Stomach smooth muscle (tissue), 2 donors: ENCODE measurements around the gene MAP3K6.
"Not testable (repeated sequence)": the region's sequence is repeated elsewhere in the genome, so short reads cannot be mapped to it uniquely, and the experiment has no call there.

Source experiments
- H3K27ac ChIP-seq: one replicate; pipeline ENCODE4 v1.7.0; 2013; ENCODE audit warnings: mild to moderate bottlenecking, low read length, inconsistent platforms
- H3K27me3 ChIP-seq, 2 donors: one replicate each; pipeline ENCODE4 v1.7.0; 2013; ENCODE audit warnings: low read length in 2 of 2; ENCODE audit not compliant: insufficient read depth in 2 of 2, control insufficient read depth in 1 of 2
- H3K36me3 ChIP-seq, 2 donors: one replicate each; pipeline ENCODE4 v1.7.0; 2013; ENCODE audit warnings: low read length in 2 of 2; ENCODE audit not compliant: control insufficient read depth in 2 of 2, insufficient read depth in 2 of 2
- H3K4me1 ChIP-seq: one replicate; pipeline ENCODE4 v1.7.0; 2013; ENCODE audit warnings: low read length; ENCODE audit not compliant: control insufficient read depth, insufficient read depth
- H3K4me3 ChIP-seq, 2 donors: one replicate each; pipeline ENCODE4 v1.7.0; 2013; ENCODE audit warnings: low read length in 2 of 2
- H3K9ac ChIP-seq, 2 donors: one replicate each; pipeline ENCODE4 v1.7.0; 2013; ENCODE audit warnings: low read length in 2 of 2, mild to moderate bottlenecking in 1 of 2
- H3K9me3 ChIP-seq, 2 donors: one replicate each; pipeline ENCODE4 v1.7.0; 2013; ENCODE audit warnings: low read length in 2 of 2; ENCODE audit not compliant: control insufficient read depth in 2 of 2
- donor health status: healthy.
- donor health status: Pancreatic carcinoma.

MAP3K6 gene

DNA sequence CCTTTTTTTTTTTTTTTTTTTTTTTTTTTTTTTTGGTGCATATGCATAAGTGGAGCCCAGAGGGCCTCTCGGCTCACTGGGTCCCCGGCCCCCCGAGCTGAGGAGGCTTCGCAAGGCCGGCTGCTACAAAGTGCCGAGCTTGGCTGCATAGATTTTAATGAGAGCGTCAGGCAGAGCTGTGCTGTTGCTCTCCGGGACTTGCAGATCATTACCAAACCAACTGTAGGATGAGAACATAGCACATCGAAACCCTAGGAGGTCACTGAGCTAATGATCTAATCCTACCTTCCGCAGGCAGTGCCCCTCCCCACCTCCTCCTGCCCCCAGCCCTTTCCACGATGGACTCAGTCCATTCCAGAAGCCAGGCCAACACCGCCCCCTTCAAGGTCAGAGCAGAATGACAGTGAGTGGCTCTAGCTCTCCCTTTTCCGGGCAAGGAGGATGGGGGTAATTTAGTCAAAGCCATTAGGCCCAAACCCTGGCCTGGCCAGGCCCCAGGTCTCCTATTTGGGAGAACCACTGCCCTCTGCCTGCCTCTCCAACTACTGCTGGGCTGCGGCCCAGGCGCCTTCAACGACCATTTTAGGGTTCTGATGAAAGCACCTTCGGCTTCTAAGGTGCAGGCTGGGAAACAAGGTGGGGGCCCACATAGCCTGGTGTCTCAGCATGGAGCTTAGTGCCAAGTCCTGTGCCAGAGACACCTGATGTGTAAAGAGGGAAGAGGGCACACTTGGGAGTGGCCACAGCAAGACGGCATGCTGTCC is 39.0 kb upstream of the MAP3K6 start:
- Histone ChIP-seq H3K4me1 (peaks cover 56% of the 10 kb centered on the region), H3K36me3 (peaks cover 27 to 29% of the 10 kb centered on the region in 2 donors), H3K27ac (peak overlapping the region; percentile 81), H3K9ac (peak overlapping the region; percentile 1 to 13)
- H3K27me3 ChIP-seq, H3K4me3 ChIP-seq, H3K9me3 ChIP-seq: not testable (repeated sequence)

DNA sequence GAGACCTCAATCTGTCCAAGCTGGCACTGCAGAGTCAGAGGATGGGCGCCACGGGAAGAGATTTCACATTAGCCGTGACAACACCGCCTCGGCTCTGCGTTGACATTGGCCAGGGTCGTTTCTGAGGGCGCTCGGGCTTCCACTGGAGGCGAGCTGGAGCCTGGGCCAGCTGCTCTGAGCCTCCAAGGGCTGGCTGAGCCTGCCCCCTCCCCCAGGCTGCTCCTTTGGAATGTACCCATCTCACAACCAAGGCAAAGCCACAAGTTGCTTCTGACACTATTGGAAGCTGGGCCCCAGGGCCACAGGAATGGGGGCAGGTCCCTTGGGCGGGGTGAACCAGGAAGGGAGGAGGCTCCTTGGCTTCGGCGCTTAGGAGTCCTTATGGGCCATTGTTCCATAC is 38.3 kb upstream of the MAP3K6 start:
- H3K27me3 ChIP-seq = no peaks in the 10 kb centered on the region
- H3K9ac ChIP-seq = peak overlapping the region in 1 of 2 donors; percentile 13
- no peak overlapping the region for H3K4me3 ChIP-seq
- H3K27ac ChIP-seq = peak overlapping the region; percentile 81
- H3K36me3 ChIP-seq = peaks cover 20 to 22% of the 10 kb centered on the region in 2 donors
- no peaks in the 10 kb centered on the region for H3K9me3 ChIP-seq
- H3K4me1 ChIP-seq = peaks cover 58% of the 10 kb centered on the region

DNA sequence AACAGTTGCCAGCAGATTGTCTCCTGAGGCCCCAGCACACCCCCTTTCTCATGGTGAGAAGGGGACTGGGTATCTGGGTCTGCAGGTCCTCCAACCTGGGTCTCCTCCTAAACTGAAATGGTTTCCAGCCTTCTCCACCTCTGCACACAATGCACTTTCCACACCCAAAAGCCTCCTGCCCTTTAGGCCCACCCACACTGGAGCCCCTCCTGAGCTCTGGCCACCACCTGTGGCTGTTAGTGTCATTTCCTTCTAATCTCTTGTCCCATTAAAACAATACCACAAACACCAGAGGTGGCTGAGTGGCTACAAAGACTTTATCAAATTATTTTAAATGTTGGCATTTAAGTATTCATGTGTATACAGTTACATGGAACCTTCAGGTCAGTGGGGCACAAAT is 37.2 kb upstream of the MAP3K6 start:
- Histone ChIP-seq H3K4me3 (peak overlapping the region in 1 of 2 donors; percentile 47), H3K4me1 (peaks cover 63% of the 10 kb centered on the region)

DNA sequence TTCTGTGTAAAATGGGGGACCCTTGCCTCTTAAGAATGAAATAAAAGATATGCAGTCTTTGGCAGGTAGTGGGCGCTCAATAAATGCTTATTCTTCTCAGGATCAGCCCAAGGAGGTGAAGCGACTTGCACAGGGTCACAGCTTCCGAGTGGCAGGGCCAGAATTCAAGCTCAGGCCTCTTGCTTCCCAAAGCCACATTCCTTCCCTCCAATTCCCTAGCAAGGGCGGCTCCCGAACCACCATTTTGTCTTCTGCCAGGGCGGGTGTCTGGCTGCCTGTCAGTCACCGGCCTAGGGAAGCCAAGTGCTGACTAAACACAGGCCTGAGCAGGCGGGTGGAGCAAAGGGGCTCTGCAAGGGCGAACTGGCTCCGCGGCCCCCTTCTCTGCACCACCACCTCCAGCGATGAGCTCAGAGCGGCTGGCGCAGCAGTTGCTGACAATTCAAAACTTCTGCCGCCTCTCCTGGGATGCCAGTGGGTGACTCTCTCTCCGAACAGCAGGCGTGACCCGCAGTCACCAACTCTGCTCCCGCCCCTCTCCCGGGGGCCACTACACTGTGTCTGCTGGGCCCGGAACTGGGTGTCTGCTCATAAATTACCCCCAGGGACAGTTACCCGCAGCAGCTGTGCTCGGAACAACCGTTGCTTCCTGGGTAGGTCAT is 36.4 kb upstream of the MAP3K6 start:
- peak overlapping the region in 1 of 2 donors; percentile 47 for H3K4me3 ChIP-seq
- peak overlapping the region; percentile 18 to 42 for H3K9ac ChIP-seq
- peaks cover 0 to 3% of the 10 kb centered on the region in 2 donors for H3K27me3 ChIP-seq
- peaks cover 63% of the 10 kb centered on the region for H3K4me1 ChIP-seq
- peak overlapping the region; percentile 81 for H3K27ac ChIP-seq
- peaks cover 11 to 13% of the 10 kb centered on the region in 2 donors for H3K36me3 ChIP-seq
- H3K9me3 ChIP-seq = no peaks in the 10 kb centered on the region

More for the DNA sequence above, 37.2 kb upstream of the MAP3K6 start:
- no peaks in the 10 kb centered on the region for H3K9me3 ChIP-seq
- peak overlapping the region in 1 of 2 donors; percentile 18 for H3K9ac ChIP-seq
- no peaks in the 10 kb centered on the region for H3K27me3 ChIP-seq
- H3K27ac ChIP-seq = peak overlapping the region; percentile 81
- H3K36me3 ChIP-seq = peaks cover 17 to 21% of the 10 kb centered on the region in 2 donors

DNA sequence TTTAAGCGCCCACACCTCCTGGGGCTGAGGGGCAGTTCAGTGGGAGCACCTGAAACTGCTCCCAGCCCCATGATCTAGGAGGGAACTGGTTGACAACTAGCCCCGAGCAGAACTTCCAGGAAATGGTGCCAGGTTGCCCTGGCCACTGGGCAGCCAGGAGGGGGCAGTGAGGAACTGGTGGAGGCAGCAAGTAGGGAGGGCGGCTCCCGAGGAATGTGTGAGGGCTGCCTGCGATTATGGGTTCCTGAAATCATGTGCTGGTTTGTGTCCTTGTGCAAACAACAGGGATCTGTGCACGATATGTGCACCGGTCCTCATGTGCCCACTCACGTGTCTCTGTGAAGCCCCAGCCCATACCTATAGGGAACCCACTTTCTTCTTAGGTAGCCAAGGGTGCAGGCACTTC is 35.6 kb upstream of the MAP3K6 start:
- peak overlapping the region in 1 of 2 donors; percentile 23 for H3K9ac ChIP-seq
- peak overlapping the region in 1 of 2 donors; percentile 15 for H3K4me3 ChIP-seq
- peak overlapping the region; percentile 81 for H3K27ac ChIP-seq
- H3K27me3 ChIP-seq = peaks cover 0 to 3% of the 10 kb centered on the region in 2 donors
- no peaks in the 10 kb centered on the region for H3K9me3 ChIP-seq
- peaks cover 63% of the 10 kb centered on the region for H3K4me1 ChIP-seq
- peaks cover 3 to 7% of the 10 kb centered on the region in 2 donors for H3K36me3 ChIP-seq

DNA sequence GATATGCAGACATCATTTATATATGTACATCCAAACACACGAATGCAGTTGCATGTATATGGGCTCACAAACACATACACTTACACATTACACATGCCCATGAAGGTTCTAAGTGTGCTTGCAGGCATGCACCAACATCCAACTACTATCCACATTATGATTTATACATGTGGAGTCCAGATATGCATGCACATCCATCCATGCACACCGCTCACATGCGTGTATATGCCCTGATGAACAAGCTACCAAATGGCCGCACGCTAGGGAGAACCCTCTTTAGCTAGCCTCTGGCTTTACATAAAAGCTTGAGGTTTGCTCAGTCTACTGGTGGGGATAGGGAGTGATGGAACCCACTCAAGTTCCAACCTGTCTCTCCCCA is 34.2 kb upstream of the MAP3K6 start:
- H3K27me3 ChIP-seq = peaks cover 0 to 3% of the 10 kb centered on the region in 2 donors
- no peak overlapping the region for H3K4me3 ChIP-seq
- H3K36me3 ChIP-seq = no peaks in the 10 kb centered on the region
- H3K27ac ChIP-seq = no peak overlapping the region
- H3K9ac ChIP-seq = no peak overlapping the region
- peaks cover 53% of the 10 kb centered on the region for H3K4me1 ChIP-seq
- no peaks in the 10 kb centered on the region for H3K9me3 ChIP-seq

DNA sequence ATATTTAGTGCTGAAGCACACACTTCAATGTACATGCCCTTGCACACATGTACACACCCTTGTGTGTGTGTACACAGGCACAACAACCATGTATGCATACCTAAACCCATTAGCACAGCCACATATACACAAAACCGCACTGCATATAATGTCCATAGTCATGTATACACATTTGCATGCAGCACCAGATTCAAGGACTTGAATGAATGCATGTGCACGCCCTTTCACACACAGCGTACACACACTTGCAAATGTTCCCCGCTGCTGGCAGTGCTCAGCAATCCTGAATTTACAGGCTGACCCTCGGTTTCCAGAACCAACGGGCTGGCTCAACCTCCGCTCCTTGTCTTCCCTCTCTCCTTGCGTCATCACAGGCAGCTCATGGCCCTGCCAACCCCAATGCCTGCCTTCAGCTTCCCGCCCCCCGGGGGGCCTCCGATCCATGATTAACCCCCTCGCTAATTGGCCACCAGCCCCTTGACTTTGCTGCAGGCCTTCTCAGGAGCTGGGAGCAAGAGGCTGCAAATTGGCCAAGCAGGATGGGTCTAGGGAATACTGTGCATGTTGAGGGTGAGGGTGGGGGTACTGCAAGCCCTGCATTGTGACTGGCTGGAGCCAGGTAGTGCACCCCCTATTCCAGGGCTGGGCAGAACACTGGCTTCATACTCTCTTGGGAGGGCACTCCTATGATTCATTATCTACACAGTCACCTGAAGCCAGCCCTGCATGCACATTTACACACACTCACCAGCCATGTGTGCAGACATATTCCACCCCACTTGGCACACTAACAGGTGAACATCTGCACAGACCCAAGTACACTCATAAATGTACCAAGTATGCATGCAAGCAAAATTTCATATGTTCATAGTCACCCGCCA is 33.6 kb upstream of the MAP3K6 start:
- no peaks in the 10 kb centered on the region for H3K36me3 ChIP-seq
- H3K27me3 ChIP-seq = peaks cover 0 to 3% of the 10 kb centered on the region in 2 donors
- H3K9ac ChIP-seq = no peak overlapping the region
- no peak overlapping the region for H3K4me3 ChIP-seq
- peaks cover 47% of the 10 kb centered on the region for H3K4me1 ChIP-seq
- no peaks in the 10 kb centered on the region for H3K9me3 ChIP-seq
- H3K27ac ChIP-seq = no peak overlapping the region

DNA sequence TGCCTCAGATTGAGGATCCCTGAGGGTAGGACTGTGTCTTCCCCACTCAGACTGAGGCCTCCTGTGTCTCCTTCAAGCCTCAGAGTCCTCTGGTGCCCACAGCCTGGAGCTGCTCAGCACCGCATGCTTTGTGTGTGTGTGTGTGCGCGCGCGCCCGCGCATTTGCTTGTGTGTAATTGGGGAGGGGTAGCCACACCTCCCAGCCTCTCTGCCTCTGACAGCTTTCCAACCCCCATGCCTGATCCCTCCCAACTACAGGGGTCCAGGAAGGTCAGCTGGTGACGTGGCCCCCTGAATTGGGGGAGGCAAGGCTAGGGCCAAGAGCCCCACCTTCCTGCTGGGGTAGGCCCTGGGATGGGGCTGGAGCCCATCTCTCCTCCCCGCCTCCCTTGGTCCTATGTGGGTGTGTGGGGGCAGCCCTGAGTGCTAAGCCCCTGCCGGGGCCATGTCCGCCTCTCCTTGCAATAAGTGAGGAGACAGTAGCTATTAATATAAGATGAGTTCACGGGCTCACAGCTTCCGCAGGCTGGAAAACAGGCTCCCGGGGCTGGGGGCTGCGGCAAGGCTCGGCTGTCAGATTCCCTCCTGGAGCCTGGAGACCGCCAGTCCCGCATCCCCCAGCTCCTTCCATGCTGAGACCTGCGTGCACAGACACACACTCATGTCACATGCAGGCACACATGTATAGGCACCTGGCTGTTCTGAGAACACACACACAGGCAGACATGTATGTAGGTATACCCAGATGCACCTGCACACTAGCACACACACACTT is 32.7 kb upstream of the MAP3K6 start:
- H3K4me3 ChIP-seq = no peak overlapping the region
- peaks cover 0 to 3% of the 10 kb centered on the region in 2 donors for H3K27me3 ChIP-seq
- no peaks in the 10 kb centered on the region for H3K36me3 ChIP-seq
- H3K4me1 ChIP-seq = peaks cover 40% of the 10 kb centered on the region
- H3K9ac ChIP-seq = no peak overlapping the region
- no peak overlapping the region for H3K27ac ChIP-seq
- no peaks in the 10 kb centered on the region for H3K9me3 ChIP-seq

DNA sequence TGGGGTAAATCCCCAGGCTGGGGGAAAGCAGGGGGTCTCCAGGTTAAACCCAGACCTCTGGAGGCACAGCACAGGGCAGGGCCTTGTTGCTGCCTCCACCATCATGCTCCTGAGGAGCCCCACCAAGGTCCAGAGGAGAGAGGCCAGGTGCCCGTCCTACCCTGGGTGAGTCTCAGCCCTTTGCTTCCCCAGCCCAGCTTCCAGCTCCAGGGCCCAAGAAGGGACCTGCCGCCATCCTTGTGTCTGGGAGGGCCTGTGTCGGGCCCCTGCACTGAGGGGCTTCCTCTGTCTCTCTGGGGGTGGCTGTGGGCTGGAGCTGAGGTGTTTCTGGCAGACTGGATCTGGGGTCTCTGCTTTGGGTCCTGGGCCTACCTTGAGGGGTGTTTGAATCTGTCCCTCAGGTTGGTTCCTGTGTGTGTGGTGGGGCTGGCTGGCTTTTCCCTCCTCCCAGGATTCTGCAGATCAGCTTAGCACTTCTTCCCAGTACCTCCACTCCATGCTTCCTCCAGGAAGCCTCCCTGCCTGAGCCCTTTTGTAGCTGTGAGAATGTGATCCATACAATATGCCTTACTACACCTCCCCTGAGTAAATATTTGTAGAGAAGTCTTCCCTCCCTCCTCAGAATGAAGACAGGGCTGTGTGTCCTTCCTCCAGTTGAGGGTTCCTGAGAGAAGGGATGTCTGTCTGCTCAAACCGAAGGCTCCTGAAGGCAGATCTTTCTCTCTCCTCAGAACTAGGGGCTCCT is 31.8 kb upstream of the MAP3K6 start:
- Histone ChIP-seq H3K36me3 (no peaks in the 10 kb centered on the region), H3K9me3 (no peaks in the 10 kb centered on the region), H3K27me3 (peaks cover 0 to 3% of the 10 kb centered on the region in 2 donors), H3K4me3 (no peak overlapping the region), H3K9ac (peak overlapping the region in 1 of 2 donors; percentile 42), H3K4me1 (peaks cover 32% of the 10 kb centered on the region), H3K27ac (no peak overlapping the region)
